NCI-H446 (cell line): ENCODE data around the gene CKS2.
A peak's percentile ranks its signal among the peaks of the same experiment; 100 is the strongest.
"Not testable (repeated sequence)": the region's sequence is repeated elsewhere in the genome, so short reads cannot be mapped to it uniquely, and the experiment has no call there.

ENCODE experiments used
- DNase-seq, 2 experiments: peaks; one replicate each; lab custom pipeline; 2025; lab: John Stamatoyannopoulos, UW

The CKS2 gene

DNA sequence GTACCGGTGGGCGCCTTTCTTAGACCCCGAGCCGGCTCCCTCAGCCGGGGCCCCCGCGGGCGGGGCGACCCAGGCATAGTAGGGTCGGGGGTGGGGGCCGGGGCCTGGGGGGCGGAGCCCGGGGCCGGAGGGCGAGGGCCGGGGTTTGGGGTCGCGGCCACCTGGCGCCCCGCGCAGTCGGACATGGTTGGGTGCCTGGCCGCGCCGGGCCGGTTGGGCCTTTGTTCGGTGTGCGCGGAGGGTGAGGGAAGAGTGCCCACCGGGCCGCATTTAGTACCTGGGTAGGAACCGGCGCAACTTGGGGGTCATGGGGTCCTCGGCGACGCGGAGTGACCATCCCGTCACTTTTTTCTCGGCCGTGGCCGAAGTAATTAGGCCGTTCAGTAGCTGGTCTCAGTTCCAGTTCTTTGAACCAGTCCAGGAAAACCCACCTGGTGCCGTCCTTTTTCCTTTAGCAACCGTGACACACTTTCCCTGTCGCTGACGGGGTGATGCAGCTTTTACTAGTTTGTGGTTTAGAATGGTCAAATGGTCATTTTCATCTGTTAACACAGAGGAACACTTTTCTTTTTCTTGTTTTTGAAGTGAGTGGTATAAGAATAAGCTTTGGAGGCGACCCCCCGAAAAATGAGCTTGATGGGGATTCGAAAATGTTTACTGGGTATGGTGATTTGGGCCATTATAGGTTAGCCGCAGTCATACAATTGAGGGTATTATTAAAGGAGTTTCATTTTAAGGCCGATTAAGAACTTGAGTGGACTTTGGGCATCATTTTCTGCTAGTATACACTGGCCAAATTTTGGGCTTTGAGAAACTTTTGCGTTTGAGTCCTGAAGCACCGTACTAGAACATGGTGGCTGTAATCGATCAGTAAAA, 589 bp downstream of the CKS2 start:
- DNase-seq: no peak

DNA sequence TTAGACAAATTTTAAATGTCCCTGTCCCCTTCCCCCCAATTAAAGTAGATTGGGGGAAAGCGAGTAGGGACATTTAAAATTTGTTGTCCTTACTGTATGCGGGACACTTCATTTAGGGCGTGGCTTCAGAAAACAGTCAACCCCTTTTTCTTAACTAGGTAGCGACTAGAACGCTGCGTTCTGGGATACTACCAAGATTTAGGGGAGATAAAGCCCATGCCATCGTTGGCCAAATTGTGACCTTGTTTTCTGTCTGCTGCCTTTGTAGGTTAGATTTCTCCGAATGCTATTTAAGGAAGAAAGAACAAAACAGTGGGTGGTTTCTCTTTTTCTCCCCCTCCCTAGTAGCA, 1.2 kb downstream of the CKS2 start:
- DNase-seq: no peak

- peak in 1 of 2 experiments; percentile 15 for DNase-seq
Observed at GRCh38 chr9:89313842-89314241, 2.8 kb downstream of the CKS2 start.

DNA sequence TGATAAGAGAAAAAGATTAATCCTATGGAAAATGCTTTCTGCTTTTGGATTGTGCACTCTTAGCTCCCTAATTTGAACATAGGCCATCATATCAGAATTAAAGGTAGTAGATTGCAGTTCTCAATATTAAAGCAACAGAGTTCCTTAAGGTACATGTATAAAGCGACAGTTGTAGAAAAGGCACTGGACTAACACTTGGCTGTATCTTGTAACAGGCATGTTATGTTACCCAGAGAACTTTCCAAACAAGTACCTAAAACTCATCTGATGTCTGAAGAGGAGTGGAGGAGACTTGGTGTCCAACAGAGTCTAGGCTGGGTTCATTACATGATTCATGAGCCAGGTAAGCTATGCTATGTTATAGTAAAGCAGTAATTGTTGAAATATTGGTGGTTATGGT, 4.0 kb downstream of the CKS2 start:
- no peak for DNase-seq

DNA sequence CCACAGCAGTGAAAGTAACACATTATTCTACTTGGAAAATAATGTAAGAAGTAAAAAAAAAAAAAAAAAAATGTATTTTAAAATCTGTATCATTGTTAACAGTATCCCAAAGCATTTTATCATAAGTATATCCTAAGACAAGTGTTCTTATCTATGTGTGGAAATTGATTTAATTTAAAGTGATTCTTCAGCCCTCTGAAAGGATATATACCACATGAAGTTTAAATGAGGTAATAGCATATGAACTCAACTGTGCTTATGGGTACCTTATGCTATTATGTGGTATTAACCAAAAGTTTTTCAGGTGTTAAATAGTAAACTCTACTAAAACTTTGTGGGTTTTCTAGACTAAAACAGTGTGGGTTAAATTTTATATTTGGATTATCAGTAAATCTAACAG, 4.5 kb downstream of the CKS2 start:
- no peak for DNase-seq

DNA sequence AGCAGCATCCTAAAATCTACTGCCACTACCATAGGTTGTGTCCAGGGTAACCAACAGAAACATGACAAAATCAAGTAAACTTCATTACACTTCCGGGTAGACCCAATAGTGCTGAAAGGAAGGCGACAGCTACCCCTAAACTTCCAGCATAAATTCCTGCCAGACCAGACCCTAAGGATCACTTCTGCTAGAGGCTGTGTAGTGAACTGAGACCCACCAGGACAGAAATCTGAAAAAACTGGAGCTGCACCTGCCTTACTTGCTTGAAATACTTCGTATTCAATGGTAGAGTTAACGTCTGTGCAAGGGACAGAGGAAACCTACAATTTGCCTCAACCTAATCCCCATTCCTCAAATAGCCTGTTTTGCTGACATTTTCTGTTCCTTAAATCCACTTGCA, 6.3 kb downstream of the CKS2 start:
- no peak for DNase-seq

DNA sequence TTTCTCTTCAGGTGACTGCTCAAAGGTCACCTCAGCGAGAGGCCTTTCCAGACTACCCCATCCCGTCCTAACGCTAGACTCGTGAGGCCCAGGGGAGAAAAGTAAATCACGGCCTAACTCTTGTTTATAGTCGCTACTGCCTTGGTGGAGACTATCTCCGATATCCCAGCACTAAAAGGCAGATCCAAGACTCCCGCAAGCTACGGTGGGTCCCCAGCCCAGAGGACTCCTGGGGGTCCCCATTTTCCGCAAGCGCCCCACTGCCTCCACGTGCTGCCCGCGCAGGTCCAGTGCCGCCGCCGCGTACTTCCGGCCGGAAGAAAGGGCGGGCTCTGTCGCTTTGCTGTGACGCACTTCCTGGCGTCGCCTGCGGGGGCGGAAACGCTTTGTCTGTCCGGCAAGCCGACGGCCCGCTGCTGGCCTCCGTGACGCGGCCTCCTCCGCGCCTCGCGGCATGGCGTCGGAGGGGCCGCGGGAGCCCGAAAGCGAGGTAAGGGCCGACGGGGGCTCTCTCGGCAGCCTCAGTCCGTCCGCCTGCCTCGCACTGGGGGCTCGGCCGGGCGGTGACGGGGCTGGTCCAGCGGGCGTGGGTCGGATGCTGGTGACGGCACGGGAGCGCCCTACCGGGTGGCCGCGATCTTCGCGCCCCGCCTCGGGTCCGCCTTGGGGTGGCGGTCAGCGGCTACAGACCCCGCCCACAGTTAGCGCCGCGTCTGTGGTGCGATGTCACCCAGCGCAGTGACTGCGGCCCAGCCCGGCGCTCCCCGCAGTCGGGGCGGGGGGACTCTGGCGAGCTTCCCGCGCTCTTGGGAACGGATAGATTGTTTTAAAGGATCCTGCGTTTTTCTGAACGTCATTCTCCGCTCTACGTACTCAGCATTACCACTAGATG, 7.4 kb downstream of the CKS2 start, which contains the start of gene SECISBP2:
SECISBP2 (plus strand) TSS at position 378 of the 892 bp plus-strand sequence; CDS start at position 455, 77 bp downstream.
- DNase-seq: peak; percentile 81 to 95

DNA sequence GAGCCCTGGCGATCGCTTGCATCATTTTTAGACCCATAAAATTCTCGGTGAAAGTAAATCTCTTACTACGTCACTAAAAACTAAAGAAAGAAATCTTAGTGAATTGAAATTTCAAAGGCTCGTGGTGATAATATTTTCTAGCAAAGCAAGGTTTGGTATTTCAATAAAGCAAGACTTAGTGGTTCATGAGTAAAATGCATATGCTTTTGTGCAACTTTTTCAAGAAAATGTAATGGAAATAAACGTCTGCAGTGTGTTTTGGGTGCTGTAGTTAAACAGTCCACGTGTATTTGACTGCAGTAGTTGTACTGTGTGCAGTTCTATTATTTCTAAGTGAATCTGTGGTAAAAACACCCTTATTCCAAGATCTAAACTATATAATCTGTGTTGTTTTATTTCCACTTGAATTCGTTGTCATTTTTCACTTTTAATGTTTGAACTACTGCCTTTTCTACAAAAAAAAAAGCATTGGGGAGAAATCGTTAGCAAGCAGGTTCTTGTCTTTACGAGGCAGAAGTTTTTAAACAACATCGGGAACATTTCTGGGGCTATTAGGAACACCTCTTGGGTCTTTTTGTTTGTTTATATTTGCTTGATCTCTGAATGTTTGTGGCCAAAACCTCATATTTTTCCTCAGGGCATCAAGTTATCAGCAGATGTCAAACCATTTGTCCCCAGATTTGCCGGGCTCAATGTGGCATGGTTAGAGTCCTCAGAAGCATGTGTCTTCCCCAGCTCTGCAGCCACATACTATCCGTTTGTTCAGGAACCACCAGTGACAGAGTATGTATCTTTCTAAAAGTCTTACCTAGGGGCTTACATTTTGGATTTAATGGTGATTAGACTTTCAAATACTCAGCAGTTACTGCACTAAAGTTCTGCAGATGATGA, 8.3 kb downstream of the CKS2 start:
- no peak for DNase-seq

DNA sequence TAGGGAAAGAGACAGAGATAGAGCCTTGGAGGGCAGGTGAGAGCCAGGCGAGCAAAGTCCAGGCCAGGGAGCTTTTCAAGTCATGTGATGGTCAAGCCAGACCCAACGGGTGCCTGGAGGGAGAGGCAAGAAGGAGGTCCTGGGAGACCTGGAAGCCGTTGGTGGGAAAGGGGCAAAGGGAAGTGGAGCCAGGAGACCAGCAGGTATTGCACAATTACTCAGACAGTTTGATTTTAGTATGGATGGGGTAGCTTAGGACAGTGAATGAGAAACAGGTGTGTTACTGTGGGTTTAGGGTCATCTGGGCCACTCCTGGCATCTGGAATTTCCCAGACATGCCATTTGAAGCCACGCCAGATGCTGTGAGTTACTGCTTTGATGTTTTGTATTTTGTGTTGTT, 12.4 kb downstream of the CKS2 start:
- DNase-seq: no peak

DNA sequence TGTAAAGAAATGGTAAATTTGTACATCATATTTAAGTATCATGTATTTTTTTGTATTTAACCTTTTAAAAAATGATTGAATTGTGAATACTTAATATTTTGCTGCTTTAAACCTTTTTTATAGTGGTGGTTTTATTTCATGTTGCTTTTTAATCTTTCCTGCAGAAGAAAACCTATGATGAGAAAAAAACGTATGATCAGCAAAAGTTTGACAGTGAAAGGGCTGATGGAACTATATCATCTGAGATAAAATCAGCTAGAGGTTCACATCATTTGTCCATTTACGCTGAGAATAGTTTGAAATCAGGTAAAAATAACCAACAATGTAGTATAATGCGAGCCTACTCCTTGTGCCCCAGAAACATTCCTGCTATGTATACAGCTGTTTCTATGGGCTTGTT, 14.7 kb downstream of the CKS2 start:
- DNase-seq: no peak

DNA sequence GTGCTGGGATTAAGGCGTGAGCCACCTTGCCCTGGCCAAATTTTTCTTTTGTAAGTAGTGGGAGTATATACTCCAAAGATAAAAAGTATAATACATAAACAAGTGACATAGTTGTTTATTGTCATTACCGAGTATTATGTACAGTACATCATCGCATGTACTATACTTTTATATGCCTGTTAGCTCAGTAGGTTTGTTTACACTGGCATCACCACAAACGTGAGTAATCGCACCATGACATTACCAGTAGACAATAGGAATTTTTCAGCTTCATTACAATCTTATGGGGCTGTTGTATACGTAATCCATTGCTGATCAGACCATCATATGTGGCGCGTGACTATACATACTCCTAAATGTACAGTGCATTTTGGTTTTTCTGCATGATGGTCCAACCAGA, 17.1 kb downstream of the CKS2 start:
- DNase-seq: no peak

DNA sequence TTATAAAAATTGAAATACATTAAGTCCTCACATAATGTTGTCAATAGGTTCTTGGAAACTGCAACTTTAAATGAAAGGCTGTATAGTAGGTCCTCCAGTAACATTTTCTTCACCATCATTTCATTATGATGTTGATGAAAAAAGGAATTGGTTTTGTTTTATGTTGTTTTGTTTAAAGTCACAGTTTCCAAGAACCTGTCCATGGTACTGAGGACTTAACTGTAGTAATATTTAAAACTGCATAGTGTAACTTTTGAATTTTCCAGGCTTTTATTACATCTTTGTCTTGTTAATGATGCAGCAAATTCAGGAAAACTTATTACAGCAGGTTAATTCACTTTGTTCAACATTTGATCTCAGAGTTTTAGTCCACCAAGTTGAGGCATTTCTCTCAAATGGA, 18.9 kb downstream of the CKS2 start:
- no peak for DNase-seq

DNA sequence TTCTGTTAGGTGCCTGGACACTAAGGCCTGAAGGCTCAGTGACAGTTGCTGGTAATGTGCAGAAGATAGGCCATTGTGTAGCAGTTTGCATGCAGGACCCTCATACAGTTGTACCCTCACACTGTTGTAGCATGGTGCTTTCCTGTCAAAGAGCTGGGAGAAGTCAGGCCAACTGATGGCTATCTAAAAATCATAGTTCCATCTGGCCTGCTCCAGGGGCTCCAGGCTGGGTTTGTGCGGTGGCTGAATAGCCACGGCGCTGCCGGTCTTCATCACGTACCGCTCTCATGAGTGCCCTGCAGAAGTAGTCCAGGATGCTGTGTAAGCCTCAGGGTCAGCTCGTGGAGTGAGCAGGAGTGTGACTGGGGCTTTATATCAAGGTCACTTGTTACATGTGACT, 19.5 kb downstream of the CKS2 start:
- no peak for DNase-seq

- no peak for DNase-seq
Observed at GRCh38 chr9:89339807-89340206, 28.8 kb downstream of the CKS2 start.

- DNase-seq: no peak
Observed at GRCh38 chr9:89340332-89340731, 29.3 kb downstream of the CKS2 start.

- DNase-seq: no peak
Observed at GRCh38 chr9:89342213-89342612, 31.2 kb downstream of the CKS2 start.

DNA sequence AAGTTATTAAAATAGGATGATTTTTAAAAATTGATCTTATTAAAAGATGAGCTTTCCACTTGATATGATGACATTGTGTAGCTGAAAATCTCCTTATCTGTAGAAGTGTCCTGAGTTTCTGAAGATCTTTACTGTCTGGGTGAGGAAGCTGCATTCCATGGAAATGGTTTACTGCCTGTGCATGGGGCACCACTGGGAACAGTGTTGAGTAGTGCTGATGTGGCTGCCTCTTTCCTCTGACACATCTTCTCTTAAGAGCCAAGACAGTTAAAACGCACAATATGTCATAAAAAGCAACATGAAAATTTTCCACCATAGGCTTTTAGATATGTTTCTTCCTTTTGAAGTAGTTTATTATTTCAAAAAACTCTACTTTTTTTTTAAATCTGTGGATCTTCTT, 32.0 kb downstream of the CKS2 start:
- DNase-seq: no peak

GRCh38 chr9:89343812-89344211, 32.8 kb downstream of the CKS2 start:
- not testable (repeated sequence) for DNase-seq

- DNase-seq: no peak
Observed at GRCh38 chr9:89345476-89345875, 34.5 kb downstream of the CKS2 start.

DNA sequence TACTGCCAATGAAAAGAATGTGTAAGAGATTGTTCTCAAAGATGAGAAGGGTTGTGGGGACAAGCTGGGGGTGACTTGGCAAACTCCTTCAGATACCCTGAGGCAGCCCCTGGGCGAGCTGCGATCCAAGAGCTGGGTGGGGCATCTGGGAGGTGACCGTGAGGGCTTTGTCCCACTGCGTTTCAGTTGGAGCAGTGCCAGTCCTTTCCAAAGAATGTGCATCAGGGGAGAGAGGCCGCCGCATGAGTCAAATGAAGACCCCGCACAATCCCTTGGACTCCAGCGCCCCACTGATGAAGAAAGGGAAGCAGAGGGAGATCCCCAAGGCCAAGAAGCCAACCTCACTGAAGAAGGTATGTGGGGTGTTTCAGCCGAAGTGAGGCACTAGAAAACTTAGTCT, 35.7 kb downstream of the CKS2 start:
- no peak for DNase-seq

DNA sequence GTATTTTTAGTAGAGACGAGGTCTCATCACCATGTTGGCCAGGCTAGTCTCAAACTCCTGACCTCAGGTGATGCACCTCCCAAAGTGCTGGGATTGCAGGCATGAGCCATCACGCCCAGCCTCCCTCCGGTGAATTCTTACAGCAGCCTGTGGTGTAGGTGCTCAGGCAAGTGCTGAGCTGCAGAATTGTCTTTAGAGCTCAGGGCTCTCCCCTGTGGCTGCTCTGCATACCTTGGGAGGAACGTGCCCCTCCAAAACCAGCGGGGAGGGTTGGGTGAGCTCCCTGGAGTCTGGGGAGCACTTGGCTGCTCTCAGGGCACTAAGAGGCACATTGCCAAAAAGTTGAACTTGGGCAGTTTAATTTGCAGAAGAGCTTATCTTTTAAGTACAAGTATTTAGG, 36.7 kb downstream of the CKS2 start:
- no peak for DNase-seq

- DNase-seq: no peak
Observed at GRCh38 chr9:89349607-89350006, 38.6 kb downstream of the CKS2 start.
